OCI-LY7 (cell line): ENCODE measurements around the gene RPL7L1. TPM values are rescaled to one million over a fixed set of nuclear protein-coding genes. Genes with fewer than 3 reads are reported as not detected.

Experiments used
- BruUV-seq: library from RNA; stranded (reverse); fragments of 400-500 nt; replicated peaks from 2 replicates; lab custom pipeline; 2021; lab: Mats Ljungman, UMichigan
- CTCF ChIA-PET: fragments of 300-600 bp; sonication (Branson Sonifier 250); formaldehyde crosslinking; loops from one replicate; lab custom pipeline; 2022; ENCODE audit warnings: antibody characterized with exemption; ENCODE audit not compliant: unreplicated experiment; lab: Charles Lee
- POLR2A ChIA-PET: fragments of 300-600 bp; sonication (Branson Sonifier 250); formaldehyde crosslinking; loops from one replicate; lab custom pipeline; 2022; ENCODE audit warnings: antibody characterized with exemption; lab: Charles Lee
- DNase-seq: peaks from one replicate; pipeline ENCODE4 v3.0.0-alpha.2; 2015; ENCODE audit warnings: low spot score
- H2AFZ ChIP-seq: fragments of 200-600 bp; sonication (generic), shearing (Covaris generic); 2 replicates; pipeline ENCODE4 v1.6.1; 2014; ENCODE audit warnings: mild to moderate bottlenecking, antibody characterized with exemption, low read length, moderate library complexity
- H3K27ac ChIP-seq: fragments of 200-600 bp; sonication (generic); 2 replicates; pipeline ENCODE4 v1.5.1; 2014; ENCODE audit warnings: mixed run types, low read depth, mild to moderate bottlenecking, moderate library complexity, low read length, inconsistent platforms; ENCODE audit not compliant: poor library complexity, severe bottlenecking
- H3K36me3 ChIP-seq: fragments of 200-600 bp; sonication (generic); 2 replicates; pipeline ENCODE4 v1.6.1; 2014; ENCODE audit warnings: mild to moderate bottlenecking, antibody characterized with exemption, low read length, moderate library complexity, mixed read lengths; ENCODE audit not compliant: insufficient read depth
- H3K4me1 ChIP-seq: fragments of 200-600 bp; sonication (generic); 2 replicates; pipeline ENCODE4 v1.5.1; 2014; ENCODE audit warnings: mild to moderate bottlenecking, low read length; ENCODE audit not compliant: insufficient read depth, poor library complexity, severe bottlenecking
- H3K4me2 ChIP-seq: fragments of 200-600 bp; sonication (generic); 2 replicates; pipeline ENCODE4 v1.6.1; 2014; ENCODE audit warnings: mild to moderate bottlenecking, low read length
- H3K4me3 ChIP-seq: fragments of 200-600 bp; sonication (generic); 2 replicates; pipeline ENCODE4 v1.5.1; 2014; ENCODE audit warnings: mild to moderate bottlenecking, low read depth, low read length; ENCODE audit not compliant: poor library complexity, severe bottlenecking
- H3K79me2 ChIP-seq: fragments of 200-600 bp; sonication (generic); 2 replicates; pipeline ENCODE4 v1.6.1; 2016; ENCODE audit warnings: low read depth, mild to moderate bottlenecking, low read length, moderate library complexity, mixed read lengths; ENCODE audit not compliant: insufficient read depth
- H3K9me2 ChIP-seq: fragments of 200-600 bp; sonication (generic); 2 replicates; pipeline ENCODE4 v1.6.1; 2016; ENCODE audit warnings: mild to moderate bottlenecking, low read length, mixed read lengths; ENCODE audit not compliant: insufficient read depth
- H3K9me3 ChIP-seq: fragments of 200-600 bp; sonication (generic); 2 replicates; pipeline ENCODE4 v1.6.1; 2014; ENCODE audit warnings: mild to moderate bottlenecking, mixed run types, low read length, mixed read lengths
- H4K20me1 ChIP-seq: fragments of 200-600 bp; sonication (generic); 2 replicates; pipeline ENCODE4 v1.6.1; 2014; ENCODE audit warnings: mild to moderate bottlenecking, antibody characterized with exemption, low read length, moderate library complexity, mixed read lengths; ENCODE audit not compliant: insufficient read depth
- CTCF ChIP-seq: fragments of 200-600 bp; sonication (generic); conservative IDR thresholded peaks from 2 replicates; pipeline ENCODE4 v1.5.1; 2014; ENCODE audit warnings: mild to moderate bottlenecking, antibody characterized with exemption, low read length, moderate library complexity, mixed read lengths
- EZH2phosphoT487 ChIP-seq: fragments of 200-600 bp; sonication (generic); IDR thresholded peaks from 2 replicates; pipeline ENCODE4 v1.6.1; 2018; ENCODE audit warnings: low read depth, borderline replicate concordance, mild to moderate bottlenecking, mixed run types, antibody characterized with exemption, low read length, moderate library complexity, mixed read lengths
- intact Hi-C: fragments of 100-400 bp; cut with micrococcal nuclease; formaldehyde crosslinking; loops from one replicate; pipeline ENCODE4 v1.10.0; 2022; ENCODE audit not compliant: unreplicated experiment
- total RNA-seq, 2 experiments: library from RNA; depleted of rRNA in 1 of 2; stranded (reverse); fragments of >200 nt in 1 of 2; shearing (Covaris generic) in 1 of 2; gene quantifications; 2 replicates each; pipeline ENCODE4 v1.2.3, GENCODE V29; 2014 to 2022

Gene RPL7L1
- total RNA-seq, 2 experiments from 2014 or later, result 101 to 123 TPM

GRCh38 chr6:42911171-42912021 lies 32.0 kb downstream of the RPL7L1 start:
- H4K20me1 ChIP-seq, result no peaks in the 10 kb centered on the region
- no peak overlapping the region for H3K4me2 ChIP-seq
- H3K4me1 ChIP-seq, result peaks cover 12% of the 10 kb centered on the region
- intact Hi-C loops, result no loop called here
- no peak overlapping the region for H2AFZ ChIP-seq
- BruUV-seq, result no TSS peak
- no peaks in the 10 kb centered on the region for H3K36me3 ChIP-seq
- DNase-seq, result no peak
- H3K27ac ChIP-seq, result no peak overlapping the region
- H3K4me3 ChIP-seq, result no peak overlapping the region
- H3K9me3 ChIP-seq, result no peaks in the 10 kb centered on the region
- no peak for TF ChIP-seq EZH2phosphoT487
- no peak for TF ChIP-seq CTCF
- H3K79me2 ChIP-seq, result no peaks in the 10 kb centered on the region
- POLR2A ChIA-PET, result interaction anchor here (0.7 kb wide), 1 partner anchor 559 kb away, joined by 5 read pairs; no protein-coding TSS in a partner anchor
- CTCF ChIA-PET, result no interaction called here
- no peaks in the 10 kb centered on the region for H3K9me2 ChIP-seq

- Histone ChIP-seq H3K4me1 (peaks cover 15% of the 10 kb centered on the region), H3K4me3 (no peak overlapping the region), H3K27ac (no peak overlapping the region), H4K20me1 (no peaks in the 10 kb centered on the region), H3K36me3 (no peaks in the 10 kb centered on the region), H3K4me2 (no peak overlapping the region), H2AFZ (no peak overlapping the region), H3K79me2 (no peaks in the 10 kb centered on the region), H3K9me2 (no peaks in the 10 kb centered on the region), H3K9me3 (no peaks in the 10 kb centered on the region)
- intact Hi-C loops, result no loop called here
- ChIA-PET POLR2A (interaction anchor here (0.5 to 2.5 kb wide), 5 partner anchors 10 to 898 kb away, joined by 3 to 17 read pairs (median 3); partner anchors contain the start of gene CNPY3), CTCF (interaction anchor here (0.5 kb wide), 1 partner anchor 23 kb away, joined by 4 read pairs; no protein-coding TSS in a partner anchor)
- no peak for DNase-seq
- no peak for TF ChIP-seq EZH2phosphoT487
- no peak for TF ChIP-seq CTCF
- BruUV-seq, result no TSS peak
Measured at GRCh38 chr6:42914546-42914945, 35.1 kb downstream of the RPL7L1 start.
